GM06990 (cell line): ENCODE results near the gene BMP7.

Experiments used
- DNase-seq: peaks from one replicate; pipeline ENCODE4 v3.0.0-alpha.2; 2011; ENCODE audit not compliant: insufficient read length; ENCODE audit errors: extremely low read depth
- H3K27me3 ChIP-seq: replicated peaks from 2 replicates; pipeline ENCODE4 v1.6.0; 2011; ENCODE audit warnings: low read length; ENCODE audit not compliant: control insufficient read depth, insufficient read depth
- H3K36me3 ChIP-seq: 2 replicates; pipeline ENCODE4 v1.5.1; 2011; ENCODE audit warnings: low read length; ENCODE audit not compliant: control insufficient read depth, insufficient read depth
- H3K4me3 ChIP-seq: replicated peaks from 2 replicates; pipeline ENCODE4 v1.5.1; 2011; ENCODE audit warnings: low read depth, mild to moderate bottlenecking, control low read depth, low read length
- TF ChIP-seq, protein P1 (sequence below): IDR thresholded peaks from 2 replicates; pipeline ENCODE4 v1.5.1; 2011; ENCODE audit warnings: low read length, control low read depth, mild to moderate bottlenecking, inconsistent platforms; ENCODE audit not compliant: insufficient read depth, poor library complexity, severe bottlenecking

The BMP7 gene

DNA sequence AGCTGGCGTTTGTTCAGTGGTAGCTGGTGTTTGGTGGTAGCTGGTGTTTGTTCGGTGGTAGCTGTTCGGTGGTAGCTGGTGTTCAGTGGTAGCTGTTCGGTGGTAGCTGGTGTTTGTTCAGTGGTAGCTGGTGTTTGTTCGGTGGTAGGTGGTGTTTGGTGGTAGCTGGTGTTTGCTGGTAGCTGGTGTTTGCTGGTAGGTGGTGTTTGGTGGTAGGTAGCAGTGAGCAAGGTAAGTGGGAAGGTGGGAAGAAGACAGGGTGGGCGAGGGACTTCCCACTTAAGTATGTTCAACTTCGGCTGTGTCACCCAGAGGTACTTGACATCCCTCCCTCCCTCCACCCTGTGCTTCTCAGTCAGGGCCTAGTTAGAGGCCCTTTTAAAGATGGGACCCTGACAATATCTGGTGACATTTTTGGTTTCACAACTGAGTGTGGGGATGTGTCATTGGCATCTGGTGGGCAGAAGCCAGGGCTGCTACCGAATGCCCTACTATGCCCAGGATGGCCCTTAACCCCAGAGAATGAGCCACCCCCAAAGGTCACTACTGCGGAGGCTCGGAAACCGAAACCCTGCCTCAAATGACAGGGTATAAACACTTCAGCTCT, 47.3 kb downstream of the BMP7 start:
- DNase-seq = no peak
- Histone ChIP-seq H3K4me3 (no peak overlapping the region), H3K27me3 (peaks cover 3% of the 10 kb centered on the region), H3K36me3 (no peaks in the 10 kb centered on the region)
- TF ChIP-seq, protein P1, sequence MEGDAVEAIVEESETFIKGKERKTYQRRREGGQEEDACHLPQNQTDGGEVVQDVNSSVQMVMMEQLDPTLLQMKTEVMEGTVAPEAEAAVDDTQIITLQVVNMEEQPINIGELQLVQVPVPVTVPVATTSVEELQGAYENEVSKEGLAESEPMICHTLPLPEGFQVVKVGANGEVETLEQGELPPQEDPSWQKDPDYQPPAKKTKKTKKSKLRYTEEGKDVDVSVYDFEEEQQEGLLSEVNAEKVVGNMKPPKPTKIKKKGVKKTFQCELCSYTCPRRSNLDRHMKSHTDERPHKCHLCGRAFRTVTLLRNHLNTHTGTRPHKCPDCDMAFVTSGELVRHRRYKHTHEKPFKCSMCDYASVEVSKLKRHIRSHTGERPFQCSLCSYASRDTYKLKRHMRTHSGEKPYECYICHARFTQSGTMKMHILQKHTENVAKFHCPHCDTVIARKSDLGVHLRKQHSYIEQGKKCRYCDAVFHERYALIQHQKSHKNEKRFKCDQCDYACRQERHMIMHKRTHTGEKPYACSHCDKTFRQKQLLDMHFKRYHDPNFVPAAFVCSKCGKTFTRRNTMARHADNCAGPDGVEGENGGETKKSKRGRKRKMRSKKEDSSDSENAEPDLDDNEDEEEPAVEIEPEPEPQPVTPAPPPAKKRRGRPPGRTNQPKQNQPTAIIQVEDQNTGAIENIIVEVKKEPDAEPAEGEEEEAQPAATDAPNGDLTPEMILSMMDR = no peak

DNA sequence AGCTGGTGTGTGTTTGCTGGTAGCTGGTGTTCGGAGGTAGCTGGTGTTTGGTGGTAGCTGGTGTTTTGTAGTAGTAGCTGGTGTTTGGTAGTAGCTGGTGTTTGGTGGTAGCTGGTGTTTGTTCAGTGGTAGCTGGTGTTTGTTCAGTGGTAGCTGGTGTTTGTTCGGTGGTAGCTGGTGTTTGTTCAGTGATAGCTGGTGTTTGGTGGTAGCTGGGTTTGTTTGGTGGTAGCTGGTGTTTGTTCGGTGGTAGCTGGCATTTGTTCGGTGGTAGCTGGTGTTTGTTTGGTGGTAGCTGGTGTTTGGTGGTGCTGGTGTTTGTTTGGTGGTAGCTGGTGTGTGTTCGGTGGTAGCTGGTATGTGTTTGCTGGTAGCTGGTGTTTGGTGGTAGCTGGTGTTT, 48.0 kb downstream of the BMP7 start:
- Histone ChIP-seq H3K36me3 (no peaks in the 10 kb centered on the region), H3K27me3 (peaks cover 3% of the 10 kb centered on the region), H3K4me3 (no peak overlapping the region)
- TF ChIP-seq, protein P1 = no peak
- DNase-seq = no peak

DNA sequence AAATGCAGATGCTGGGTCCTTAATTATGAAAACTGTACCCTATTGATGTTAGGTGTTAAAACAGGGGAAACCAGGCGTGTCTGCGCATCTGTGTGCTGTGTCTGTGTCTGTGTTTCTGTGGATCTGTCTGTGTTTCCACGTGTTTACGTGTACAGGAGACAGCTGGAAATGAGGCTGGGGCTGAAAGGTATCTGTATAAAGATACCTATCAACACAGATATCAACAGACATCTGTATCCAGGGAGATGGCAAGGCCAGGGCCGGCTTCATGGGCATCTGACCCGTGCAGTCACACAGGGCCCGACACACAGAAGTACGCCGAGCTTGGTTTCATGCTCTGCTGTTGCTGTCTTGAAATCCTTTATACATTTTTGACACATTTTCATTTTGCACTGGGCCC, 48.6 kb downstream of the BMP7 start:
- Histone ChIP-seq H3K27me3 (no peaks in the 10 kb centered on the region; the same call in 1 of the 2 replicates), H3K36me3 (no peaks in the 10 kb centered on the region), H3K4me3 (no peak overlapping the region)
- DNase-seq = no peak
- TF ChIP-seq, protein P1 = no peak

DNA sequence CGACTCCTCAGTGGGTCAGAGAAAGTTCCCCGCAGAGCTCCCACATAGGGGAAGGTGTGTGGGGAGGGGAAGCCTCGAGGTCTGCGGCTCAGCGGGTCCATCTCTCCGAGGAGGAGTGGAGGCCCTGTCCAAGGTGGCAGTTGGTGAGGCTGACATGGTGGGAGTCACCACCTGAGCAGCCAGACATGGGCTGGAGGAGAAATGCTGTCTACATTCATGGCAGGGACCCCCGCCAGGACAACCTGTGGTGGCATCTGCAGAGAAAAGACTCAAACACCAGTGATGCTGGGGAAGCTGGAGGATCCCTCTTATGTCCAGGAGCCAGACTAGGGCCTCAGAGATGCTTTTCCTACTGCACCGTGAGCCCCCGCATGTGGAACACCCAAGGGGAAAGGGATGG, 49.8 kb downstream of the BMP7 start:
- TF ChIP-seq, protein P1 = no peak

DNA sequence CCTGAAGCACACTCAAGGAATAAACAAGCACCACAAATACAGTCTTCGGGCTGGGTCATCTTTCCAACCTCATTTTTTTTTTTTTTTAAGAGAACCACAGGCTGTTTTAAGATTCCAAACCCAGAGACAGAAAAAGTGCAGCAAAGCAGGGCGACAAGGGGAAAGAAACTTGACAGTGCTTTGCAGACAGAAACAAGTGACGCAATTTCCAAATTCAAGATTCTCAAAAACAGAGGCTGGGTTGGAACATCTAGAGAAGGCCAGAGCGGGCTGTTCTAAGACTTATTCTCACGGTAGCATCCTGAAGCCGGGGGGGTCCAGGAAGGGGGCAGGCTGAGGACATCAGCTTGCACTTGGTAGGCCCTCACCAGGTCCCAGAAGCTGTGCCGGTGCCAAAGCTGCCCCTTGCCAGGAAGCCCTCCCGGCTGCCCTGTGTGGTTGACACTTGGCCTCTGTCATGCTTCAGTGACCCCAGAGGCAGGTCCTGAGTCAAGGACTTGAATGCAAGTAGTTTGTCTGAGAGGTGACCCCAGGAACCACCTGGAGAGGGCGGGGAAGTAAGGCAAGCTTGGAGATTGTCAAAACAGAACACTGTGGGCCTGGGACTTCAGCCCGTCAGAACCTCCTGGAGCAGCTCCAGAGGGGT, 50.5 kb downstream of the BMP7 start:
- Histone ChIP-seq H3K4me3 (no peak overlapping the region), H3K36me3 (no peaks in the 10 kb centered on the region), H3K27me3 (no peaks in the 10 kb centered on the region; the same call in 1 of the 2 replicates)
- TF ChIP-seq, protein P1 = no peak
- DNase-seq = no peak

More for the DNA sequence above, 49.8 kb downstream of the BMP7 start:
- Histone ChIP-seq H3K4me3 (no peak overlapping the region), H3K27me3 (no peaks in the 10 kb centered on the region; the same call in 1 of the 2 replicates), H3K36me3 (no peaks in the 10 kb centered on the region)
- no peak for DNase-seq
